ENCODE measurements around the gene SEZ6. TPM values are rescaled to one million over a fixed set of nuclear protein-coding genes. Genes with fewer than 3 reads are reported as not detected.

SEZ6 gene
- total RNA-seq, 4 donors from 2014 or later: not detected

DNA sequence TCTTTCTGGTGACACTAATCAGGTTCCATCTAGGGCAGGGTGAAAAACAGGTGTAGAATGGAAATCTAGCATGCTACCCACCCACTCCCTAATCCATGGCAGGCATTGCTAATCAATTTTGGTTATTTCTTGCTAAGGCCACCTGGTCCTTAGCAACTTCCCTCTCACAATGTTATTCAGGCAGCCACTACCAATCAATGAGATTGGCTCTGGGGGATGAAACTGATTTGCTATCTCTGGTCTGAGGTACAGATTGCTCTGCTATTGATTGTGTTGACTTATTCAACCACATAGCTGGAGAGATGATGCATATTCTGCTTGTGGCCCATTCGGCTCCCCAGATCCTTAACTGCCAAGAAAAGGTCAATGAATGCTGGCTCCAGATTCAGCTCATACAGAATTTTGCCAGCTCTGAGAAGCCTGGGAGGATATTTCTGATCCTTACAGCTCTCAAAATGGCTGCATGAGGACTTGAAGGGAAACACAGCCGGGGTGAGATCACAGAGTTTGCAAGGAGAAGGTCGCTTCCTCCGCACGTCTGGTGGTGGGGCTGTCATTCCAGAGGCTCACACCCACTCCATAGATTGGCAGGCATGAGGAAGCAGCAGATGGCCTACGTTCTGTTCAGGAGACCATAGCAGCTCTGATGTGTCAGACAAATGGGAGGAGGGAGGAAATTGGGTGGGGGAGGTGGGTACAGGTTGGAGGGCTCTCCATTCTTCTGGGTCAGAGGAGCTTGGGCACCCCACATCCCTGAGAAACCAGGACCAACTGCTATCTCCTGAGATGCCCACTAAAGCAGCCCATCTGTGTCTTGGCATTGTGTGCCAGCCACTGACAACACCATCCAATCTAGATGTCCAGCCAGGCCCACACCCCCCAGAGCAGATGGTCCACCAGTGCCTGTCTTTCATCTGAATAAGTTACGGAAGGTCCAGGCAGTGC is 22.3 kb downstream of the SEZ6 start:
- TF ChIP-seq, protein P1, sequence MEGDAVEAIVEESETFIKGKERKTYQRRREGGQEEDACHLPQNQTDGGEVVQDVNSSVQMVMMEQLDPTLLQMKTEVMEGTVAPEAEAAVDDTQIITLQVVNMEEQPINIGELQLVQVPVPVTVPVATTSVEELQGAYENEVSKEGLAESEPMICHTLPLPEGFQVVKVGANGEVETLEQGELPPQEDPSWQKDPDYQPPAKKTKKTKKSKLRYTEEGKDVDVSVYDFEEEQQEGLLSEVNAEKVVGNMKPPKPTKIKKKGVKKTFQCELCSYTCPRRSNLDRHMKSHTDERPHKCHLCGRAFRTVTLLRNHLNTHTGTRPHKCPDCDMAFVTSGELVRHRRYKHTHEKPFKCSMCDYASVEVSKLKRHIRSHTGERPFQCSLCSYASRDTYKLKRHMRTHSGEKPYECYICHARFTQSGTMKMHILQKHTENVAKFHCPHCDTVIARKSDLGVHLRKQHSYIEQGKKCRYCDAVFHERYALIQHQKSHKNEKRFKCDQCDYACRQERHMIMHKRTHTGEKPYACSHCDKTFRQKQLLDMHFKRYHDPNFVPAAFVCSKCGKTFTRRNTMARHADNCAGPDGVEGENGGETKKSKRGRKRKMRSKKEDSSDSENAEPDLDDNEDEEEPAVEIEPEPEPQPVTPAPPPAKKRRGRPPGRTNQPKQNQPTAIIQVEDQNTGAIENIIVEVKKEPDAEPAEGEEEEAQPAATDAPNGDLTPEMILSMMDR (IDR thresholded peaks at IDR 0.05): no peak
- TF ChIP-seq POLR2A (IDR thresholded peaks at IDR 0.05): no peak
- 64 to 77% methylated on average over 6 to 7 of the region's 7 CpGs for WGBS, 2 donors
- Histone ChIP-seq H3K27me3 (no peaks in the 10 kb centered on the region), H3K36me3 (no peaks in the 10 kb centered on the region), H3K4me1 (peaks cover 0 to 7% of the 10 kb centered on the region in 2 donors), H3K4me3 (replicated peaks in 1 of 3) (no peak overlapping the region), H3K9me3 (no peaks in the 10 kb centered on the region), H3K27ac (peak overlapping the region in 1 of 3 donors; percentile 25)
- intact Hi-C loops (cut with DNase I): no loop called here
- no peak for DNase-seq

DNA sequence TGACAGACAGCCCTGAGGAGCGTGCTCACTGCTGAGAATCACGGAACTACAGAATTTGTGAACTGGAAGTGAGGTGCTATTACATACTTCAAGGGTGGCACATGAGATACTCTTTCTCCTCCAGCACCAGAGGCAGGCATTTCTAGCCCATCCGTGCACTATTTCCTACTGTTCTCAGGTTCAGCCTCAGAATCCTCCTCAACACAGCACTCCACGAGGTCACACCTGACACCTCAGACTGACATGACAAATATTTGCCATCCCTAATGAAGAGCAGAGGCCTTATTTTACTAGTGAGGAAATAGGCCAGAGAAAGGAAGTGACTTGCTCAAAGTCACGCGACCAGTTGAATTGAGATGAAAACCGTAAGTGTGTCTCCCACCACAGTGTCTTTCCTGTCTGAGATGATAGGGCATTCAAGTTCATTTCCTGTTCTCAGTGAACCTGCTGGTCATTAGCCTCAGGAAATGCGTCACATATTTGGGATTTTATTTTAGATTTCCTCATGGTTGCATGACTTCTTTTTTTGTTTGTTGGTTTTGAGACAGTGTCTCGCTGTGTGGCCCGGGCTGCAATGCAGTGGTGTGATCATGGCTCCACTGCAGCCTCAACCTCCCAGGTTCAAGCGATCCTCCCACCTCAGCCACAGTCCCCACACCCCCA is 23.6 kb downstream of the SEZ6 start:
- Histone ChIP-seq H3K27ac (peak overlapping the region; percentile 14 to 65 (median 17)), H3K4me1 (peaks cover 0 to 7% of the 10 kb centered on the region in 2 donors), H3K36me3 (no peaks in the 10 kb centered on the region), H3K4me3 (replicated peaks in 1 of 3) (no peak overlapping the region), H3K9me3 (no peaks in the 10 kb centered on the region), H3K27me3 (no peaks in the 10 kb centered on the region)
- 61 to 74% methylated on average over 11 of the region's 11 CpGs for WGBS, 2 donors
- peak in 1 of 2 donors; percentile 8 for TF ChIP-seq POLR2A (IDR thresholded peaks at IDR 0.05)
- TF ChIP-seq, protein P1 (IDR thresholded peaks at IDR 0.05): no peak
- DNase-seq: no peak
- intact Hi-C loops (cut with DNase I): no loop called here

DNA sequence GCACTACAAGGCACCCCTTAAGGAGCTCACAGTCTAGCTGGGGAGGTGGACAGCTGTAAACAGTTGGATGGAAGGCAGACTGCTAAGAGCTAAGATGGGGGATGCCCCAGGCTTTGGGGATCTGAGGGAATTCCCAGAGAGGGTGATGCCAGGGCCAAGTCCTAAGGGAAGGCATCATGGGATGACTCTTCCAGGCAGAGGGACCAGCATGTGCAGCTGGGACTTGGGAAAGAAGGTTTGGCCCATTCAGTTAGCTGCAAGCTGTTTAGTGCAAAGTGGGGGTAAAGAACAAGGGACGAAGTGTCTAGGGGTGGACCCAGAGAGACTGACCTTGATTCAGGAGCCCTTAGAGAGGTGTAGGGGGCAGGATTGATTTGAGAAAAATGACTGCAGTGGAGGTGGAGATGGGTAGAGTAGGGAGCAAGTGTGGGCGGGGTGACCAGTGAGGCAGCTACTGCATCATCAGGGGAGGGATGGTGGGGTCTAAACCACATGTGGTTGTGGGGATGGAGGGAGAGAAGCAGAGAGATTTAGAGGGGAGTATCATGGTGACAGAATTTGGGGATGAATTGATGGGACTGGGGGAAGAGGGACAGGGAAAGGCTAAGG is 27.4 kb downstream of the SEZ6 start:
- Histone ChIP-seq H3K27me3 (no peaks in the 10 kb centered on the region), H3K4me1 (peaks cover 0 to 21% of the 10 kb centered on the region in 2 donors), H3K4me3 (replicated peaks in 1 of 3) (no peak overlapping the region), H3K9me3 (no peaks in the 10 kb centered on the region), H3K36me3 (no peaks in the 10 kb centered on the region), H3K27ac (no peak overlapping the region)
- TF ChIP-seq, protein P1 (IDR thresholded peaks at IDR 0.05): no peak
- TF ChIP-seq POLR2A (IDR thresholded peaks at IDR 0.05): no peak
- 94 to 97% methylated on average over 2 of the region's 2 CpGs for WGBS, 2 donors
- intact Hi-C loops (cut with DNase I): no loop called here
- no peak for DNase-seq

DNA sequence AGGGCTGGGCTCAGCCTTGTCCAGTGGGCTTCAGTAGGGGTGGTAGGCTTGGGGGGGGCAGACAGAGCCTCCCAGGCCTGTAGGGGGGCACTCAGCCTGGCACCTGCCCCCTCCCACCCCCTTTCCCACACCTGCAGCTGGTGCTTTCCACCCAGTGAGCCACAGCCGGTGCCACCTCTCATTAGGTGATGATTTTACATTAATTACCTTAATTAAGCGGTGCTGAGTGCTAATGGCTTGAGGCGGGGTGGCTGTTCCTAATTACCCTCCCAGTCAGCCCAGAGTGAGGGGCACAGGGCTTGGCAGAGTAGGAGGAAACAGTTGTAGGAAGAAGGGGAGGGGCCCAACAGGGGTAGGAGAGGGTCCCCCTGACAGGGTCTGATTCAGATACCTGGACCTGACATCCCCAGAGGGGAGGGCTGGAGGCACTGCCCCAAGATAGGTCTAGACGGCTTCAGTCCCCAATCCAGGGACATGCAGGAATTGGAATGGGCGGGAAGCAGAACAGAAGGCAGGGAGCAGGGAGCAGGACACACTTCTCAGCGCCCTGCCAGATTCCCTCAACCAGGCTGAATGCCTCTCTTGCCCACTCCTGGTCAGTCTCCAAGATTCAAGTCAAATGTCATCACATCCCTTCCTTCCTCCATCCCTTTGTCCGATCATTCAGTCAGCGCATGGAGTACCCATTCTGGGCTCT is 28.0 kb downstream of the SEZ6 start:
- intact Hi-C loops (cut with DNase I): no loop called here
- no peaks in the 10 kb centered on the region for H3K36me3 ChIP-seq
- peaks cover 0 to 27% of the 10 kb centered on the region in 2 donors for H3K4me1 ChIP-seq
- H3K27me3 ChIP-seq: no peaks in the 10 kb centered on the region
- no peak for TF ChIP-seq POLR2A (IDR thresholded peaks at IDR 0.05)
- TF ChIP-seq, protein P1 (IDR thresholded peaks at IDR 0.05): no peak
- H3K9me3 ChIP-seq: no peaks in the 10 kb centered on the region
- H3K4me3 ChIP-seq (replicated peaks in 1 of 3): no peak overlapping the region
- no peak for DNase-seq
- 85 to 88% methylated on average over 8 of the region's 8 CpGs for WGBS, 2 donors
- no peak overlapping the region for H3K27ac ChIP-seq
